GM18951 (cell line): ENCODE results near the gene GTF2IRD1.

ENCODE experiments used
- POLR2A ChIP-seq: IDR thresholded peaks from 4 replicates; pipeline ENCODE4 v1.6.1; 2011; ENCODE audit warnings: mild to moderate bottlenecking; ENCODE audit not compliant: insufficient read length, insufficient read depth; ENCODE audit errors: extremely low read depth
- in situ Hi-C: fragments of 300-500 bp; cut with MboI; formaldehyde crosslinking; loops from one replicate; pipeline ENCODE4 v1.12.0; 2022; ENCODE audit warnings: low sequenced_read_pairs, mixed read lengths, inconsistent platforms; ENCODE audit not compliant: unreplicated experiment

The GTF2IRD1 gene

GRCh38 chr7:74470504-74470903 is 16.8 kb downstream of the GTF2IRD1 start:
- in situ Hi-C loops = no loop called here
- TF ChIP-seq POLR2A = no peak

- in situ Hi-C loops = no loop called here
- no peak for TF ChIP-seq POLR2A
These were observed 19.4 kb downstream of the GTF2IRD1 start for GRCh38 chr7:74473116-74473515.

- no peak for TF ChIP-seq POLR2A
- in situ Hi-C loops = no loop called here
These were observed 20.7 kb downstream of the GTF2IRD1 start for GRCh38 chr7:74474271-74474865.

GRCh38 chr7:74475243-74475986 is 21.7 kb downstream of the GTF2IRD1 start:
- TF ChIP-seq POLR2A = no peak
- in situ Hi-C loops = no loop called here

- in situ Hi-C loops = no loop called here
- no peak for TF ChIP-seq POLR2A
These were observed 22.3 kb downstream of the GTF2IRD1 start for GRCh38 chr7:74475987-74476350.

GRCh38 chr7:74476626-74477025 is 22.9 kb downstream of the GTF2IRD1 start:
- TF ChIP-seq POLR2A = no peak
- in situ Hi-C loops = no loop called here

- no peak for TF ChIP-seq POLR2A
- in situ Hi-C loops = no loop called here
These were observed 25.0 kb downstream of the GTF2IRD1 start for GRCh38 chr7:74478671-74479065.

- in situ Hi-C loops = no loop called here
- no peak for TF ChIP-seq POLR2A
These were observed 25.5 kb downstream of the GTF2IRD1 start for GRCh38 chr7:74479066-74479781.

- in situ Hi-C loops = no loop called here
- TF ChIP-seq POLR2A = no peak
These were observed 26.5 kb downstream of the GTF2IRD1 start for GRCh38 chr7:74479961-74480829.

- TF ChIP-seq POLR2A = no peak
- in situ Hi-C loops = no loop called here
These were observed 27.2 kb downstream of the GTF2IRD1 start for GRCh38 chr7:74480861-74481417.

- in situ Hi-C loops = no loop called here
- TF ChIP-seq POLR2A = no peak
These were observed 27.9 kb downstream of the GTF2IRD1 start for GRCh38 chr7:74481458-74482196.

GRCh38 chr7:74482197-74482467 is 28.4 kb downstream of the GTF2IRD1 start:
- no peak for TF ChIP-seq POLR2A
- in situ Hi-C loops = no loop called here
